HPDE6-E6E7 (cell line): ENCODE measurements around the gene RRN3.
"Not testable (repeated sequence)": the region's sequence is repeated elsewhere in the genome, so short reads cannot be mapped to it uniquely, and the experiment has no call there.

Experiments used
- DNase-seq: peaks from one replicate; pipeline ENCODE4 v3.0.0; 2011; ENCODE audit warnings: missing footprints; ENCODE audit errors: extremely low spot score

RRN3 gene

DNA sequence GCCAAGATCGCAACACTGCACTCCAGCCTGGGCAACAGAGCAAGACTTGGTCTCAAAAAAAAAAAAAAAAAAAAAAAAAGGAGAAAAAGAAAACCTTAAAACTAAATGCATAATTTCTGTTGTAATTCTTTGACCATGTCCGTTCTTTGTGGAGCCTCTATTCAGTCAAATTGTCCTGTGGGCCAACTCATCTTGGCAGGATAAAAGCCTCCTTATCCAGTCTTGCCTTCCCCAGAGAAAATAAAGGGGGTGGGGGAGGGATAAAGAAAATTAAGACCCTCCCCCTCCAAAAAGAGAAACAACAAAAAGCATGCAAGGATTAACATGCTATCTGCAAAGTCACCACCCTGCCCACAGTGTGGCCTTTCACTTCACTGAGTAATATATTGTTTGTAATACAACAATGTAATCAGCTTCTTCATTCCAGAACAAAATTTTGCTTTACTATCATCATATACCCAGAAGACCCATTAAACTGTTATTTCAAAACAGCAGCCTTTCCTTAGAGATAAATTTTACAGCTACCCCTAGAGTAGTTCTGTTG is 5.4 kb upstream of the RRN3 start:
- DNase-seq = not testable (repeated sequence)

DNA sequence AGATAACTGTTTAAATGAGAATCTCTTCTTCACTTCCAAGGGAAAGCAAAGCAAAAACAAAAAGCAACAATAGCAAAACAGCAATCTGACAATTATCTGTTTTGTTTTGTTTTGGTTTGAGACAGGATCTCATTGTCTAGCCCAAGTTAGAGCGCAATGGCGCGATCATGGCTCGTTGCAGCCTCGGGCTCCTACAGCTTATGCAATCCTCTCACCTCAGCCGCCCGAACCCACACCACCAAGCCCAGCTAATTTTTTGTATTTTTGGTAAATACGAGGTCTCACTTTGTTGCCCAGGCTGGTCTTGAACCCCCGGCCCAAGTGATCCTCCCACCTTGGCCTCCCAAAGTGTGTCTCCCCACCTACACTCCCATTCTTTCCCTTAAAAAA is 2.5 kb upstream of the RRN3 start:
- not testable (repeated sequence) for DNase-seq

DNA sequence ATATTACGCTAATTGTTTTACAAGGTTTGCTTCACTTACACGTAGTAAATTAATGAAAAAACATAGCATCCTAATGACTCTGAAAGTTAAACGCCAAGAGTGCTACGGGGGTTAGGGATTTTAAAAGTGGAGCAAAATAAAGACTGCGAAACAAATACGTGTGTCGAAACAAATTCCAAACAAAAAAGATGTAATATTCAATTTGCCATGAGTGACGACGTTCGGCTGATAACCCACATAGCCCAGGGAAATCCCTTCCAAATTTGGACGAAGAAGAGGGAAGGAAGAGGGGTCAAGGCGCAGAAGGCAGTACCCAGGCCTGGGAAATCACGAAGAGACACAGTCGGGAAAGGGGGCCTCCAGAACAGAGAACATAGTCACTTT is 509 bp downstream of the RRN3 start:
- DNase-seq = not testable (repeated sequence)

- DNase-seq = not testable (repeated sequence)
Observed at GRCh38 chr16:15090663-15091269, 3.3 kb downstream of the RRN3 start.

- not testable (repeated sequence) for DNase-seq
Observed at GRCh38 chr16:15082788-15083187, 11.3 kb downstream of the RRN3 start.

GRCh38 chr16:15080883-15081282 is 13.2 kb downstream of the RRN3 start:
- not testable (repeated sequence) for DNase-seq

DNA sequence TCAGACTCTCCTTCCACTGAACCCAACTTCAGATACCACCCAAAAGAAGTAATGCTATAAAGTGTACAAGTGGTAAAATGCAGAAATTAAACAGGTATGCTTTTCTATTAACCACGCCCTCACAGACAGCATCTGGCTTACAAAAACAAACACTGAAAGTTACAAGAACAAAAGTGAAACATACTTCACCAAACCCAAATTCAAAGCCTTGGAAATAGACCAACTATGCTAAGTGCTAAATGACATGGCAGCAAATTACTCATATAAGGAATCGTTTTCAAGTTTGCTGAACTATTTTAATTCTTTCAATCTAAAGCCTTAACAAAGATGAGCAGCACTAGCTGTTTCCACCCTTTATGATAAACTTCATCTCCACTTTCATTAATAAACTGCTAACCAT is 17.9 kb downstream of the RRN3 start:
- not testable (repeated sequence) for DNase-seq

GRCh38 chr16:15073101-15073500 is 21.0 kb downstream of the RRN3 start:
- no peak for DNase-seq

GRCh38 chr16:15071916-15072769 is 21.9 kb downstream of the RRN3 start:
- not testable (repeated sequence) for DNase-seq

GRCh38 chr16:15071013-15071412 is 23.1 kb downstream of the RRN3 start:
- not testable (repeated sequence) for DNase-seq

GRCh38 chr16:15066690-15067089 is 27.4 kb downstream of the RRN3 start:
- not testable (repeated sequence) for DNase-seq

DNA sequence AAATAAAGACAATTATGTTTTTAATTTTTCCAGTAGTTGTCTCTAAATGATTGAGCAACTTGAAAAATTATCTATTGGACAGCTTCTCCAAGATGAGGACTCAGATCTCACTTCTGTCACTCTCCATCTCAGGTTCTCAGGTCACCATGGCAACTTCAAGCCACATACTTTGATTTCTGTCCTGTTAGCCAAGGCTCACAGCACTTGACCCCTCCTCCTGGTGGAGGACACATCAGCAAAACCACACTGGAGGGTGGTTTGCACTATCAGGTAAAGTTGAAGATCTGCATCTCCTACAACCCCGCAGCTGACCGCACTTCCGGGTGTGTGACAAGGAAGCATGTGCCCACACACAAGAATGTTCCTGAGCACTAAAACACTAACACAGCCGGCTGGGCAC is 28.1 kb downstream of the RRN3 start:
- DNase-seq = not testable (repeated sequence)

GRCh38 chr16:15062085-15062810 is 31.8 kb downstream of the RRN3 start:
- DNase-seq = not testable (repeated sequence)

- no peak for DNase-seq
Observed at GRCh38 chr16:15059324-15059723, 34.7 kb downstream of the RRN3 start.

DNA sequence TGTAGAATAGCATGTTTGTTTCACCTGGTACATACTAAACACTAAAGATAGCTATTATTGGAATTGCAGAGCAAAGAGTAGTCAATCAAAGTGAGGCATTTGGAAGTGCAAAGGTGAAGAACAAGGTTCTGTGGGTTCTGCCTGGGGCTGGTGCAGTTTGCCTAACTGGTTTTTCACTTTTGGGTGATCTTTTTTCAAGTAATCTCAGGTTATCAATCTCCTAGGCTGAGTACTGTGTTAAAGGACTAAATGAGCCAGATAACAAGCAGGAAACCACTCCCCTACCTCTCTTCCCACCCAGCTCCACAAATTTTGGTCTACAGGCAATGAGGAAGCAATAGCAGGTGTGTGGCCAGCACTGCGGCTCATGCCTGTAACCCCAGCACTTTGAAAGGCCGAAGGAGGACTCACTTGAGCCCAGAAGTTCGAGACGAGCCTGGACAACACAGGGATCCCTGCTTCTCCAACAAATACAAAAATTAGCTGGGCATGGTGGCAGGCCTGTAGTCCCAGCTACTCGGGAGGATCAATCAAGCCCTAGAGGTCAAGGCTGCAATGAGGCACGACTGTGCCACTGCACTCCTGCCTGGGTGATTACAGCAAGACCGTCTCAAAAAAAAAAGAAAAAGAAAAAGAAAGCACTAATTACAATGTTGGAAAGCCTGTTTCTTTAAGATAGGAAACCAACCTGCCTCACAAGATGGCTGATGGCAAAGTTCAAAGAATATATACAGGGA is 36.2 kb downstream of the RRN3 start:
- DNase-seq = no peak

DNA sequence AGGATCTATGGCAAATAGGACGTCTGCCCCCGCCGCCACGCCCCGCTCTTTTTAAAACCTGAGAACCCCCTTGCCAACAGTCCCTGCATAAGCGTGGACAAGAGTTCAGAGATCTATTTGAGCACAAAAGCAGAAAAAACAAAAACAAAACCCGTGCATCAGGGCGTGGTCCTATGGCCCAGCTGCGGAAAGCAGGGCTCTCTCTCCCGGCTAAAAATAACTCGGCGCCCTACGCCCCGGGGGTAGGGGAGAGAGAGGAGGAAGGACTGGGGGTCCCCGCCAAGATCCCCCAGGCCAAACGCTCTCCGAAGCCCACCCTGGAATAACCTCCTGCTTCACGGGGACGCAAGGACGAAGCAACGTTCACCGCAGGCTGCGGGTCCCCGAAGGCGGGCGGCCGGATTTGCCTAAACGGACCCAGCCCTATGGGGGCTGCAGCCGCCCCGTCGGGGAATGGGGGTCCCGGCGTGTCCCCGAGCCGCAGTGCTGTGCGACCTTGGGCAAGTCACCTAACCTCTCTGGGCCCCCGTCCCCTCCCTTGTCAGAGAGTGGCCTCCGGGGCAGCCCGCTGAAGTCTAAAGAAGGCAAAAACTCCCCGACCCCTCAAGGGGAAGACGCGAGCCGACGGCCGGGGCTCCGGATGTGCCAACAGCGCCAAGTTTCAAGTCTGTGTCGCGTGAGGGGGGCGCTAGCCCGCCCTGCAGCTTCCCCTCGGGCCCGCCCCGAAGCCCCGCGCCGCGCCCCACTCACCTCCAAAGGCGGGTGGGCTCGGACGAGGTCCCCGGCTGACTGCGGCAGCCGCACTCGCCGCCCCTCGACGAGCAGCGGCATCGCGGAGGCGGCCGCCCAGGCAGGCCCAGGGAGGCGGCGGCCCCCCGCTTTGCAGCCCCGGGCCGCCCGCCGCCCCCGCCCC is 38.7 kb downstream of the RRN3 start:
- DNase-seq = no peak

- no peak for DNase-seq
Observed at GRCh38 chr16:15054357-15055140, 39.5 kb downstream of the RRN3 start.

GRCh38 chr16:15053904-15054303 is 40.2 kb downstream of the RRN3 start:
- DNase-seq = no peak

- no peak for DNase-seq
Observed at GRCh38 chr16:15052747-15053476, 41.2 kb downstream of the RRN3 start.
